Heart right ventricle (tissue), 12 donors: ENCODE data around the gene ARPC4. TPM values are rescaled to one million over a fixed set of nuclear protein-coding genes. Genes with fewer than 3 reads are reported as not detected.

Experiments
- polyA plus RNA-seq, 2 donors: library from polyadenylated mRNA; stranded (reverse); fragments of 200-250 nt; gene quantifications; one replicate each; pipeline ENCODE4 v1.2.3, GENCODE V29; 2013
- total RNA-seq, 10 donors: library from RNA; stranded (reverse); fragmentation: NEBNext Ultra II Directional in 3 of 10; extraction: Animal tissue kit (Norgen Biotek cat#: 25700) in 3 of 10; gene quantifications; one replicate each; pipeline versions ENCODE4 v1.2.1 to v1.2.4, GENCODE V29; 2021 to 2023
- donor health status: ischemic (EF 13 %, LVEDD 7.1; RV severe dilation, severe dysfunction).
- donor health status: healthy with polysubstance abuse.
- donor health status: DM: no; HTN: yes; CAD: no.
- donor health status: DM: no; HTN: no; CAD: no.
- donor health status: ischemic (EF 25% LVEDD 6.9; RV normal size, moderate dysfunction).
- donor health status: ischemic (EF 25% LVEDD 5.7; RV mildly dilated, moderate dysfunction).
- donor health status: healthy.
- donor health status: nonischemic (EF 11% LVEDD 7.7; RV severe dilation, severe dysfunction).
- donor health status: DM: yes; HTN: yes; CAD: no.
- donor health status: PGD.
- donor health status: ischemic (EF 29% LVEDD 5.4; RV normal size, mild dysfunction).
- donor health status: nonischemic (EF 23%, LVEDD 6.1; RV moderate dilation, normal function).

ARPC4 gene
- total and polyA plus RNA-seq, 12 donors, result 27.9 to 111 (median 55.0) TPM

Other genes with a start within 250 kb of the ARPC4 start
- gene LHFPL4, start 239.3 kb upstream of the ARPC4 start, total RNA-seq, result not detected
- gene LHFPL4, start 239.3 kb upstream of the ARPC4 start, polyA plus RNA-seq, result not detected
- 10 to 100 TPM; 28.9 to 49.6 (median 38.6) TPM for gene MTMR14, start 143.6 kb upstream of the ARPC4 start, total RNA-seq
- 10 to 100 TPM; 24.2 to 48.4 TPM for gene MTMR14, start 143.6 kb upstream of the ARPC4 start, polyA plus RNA-seq
- gene CPNE9, start 89.2 kb upstream of the ARPC4 start, total RNA-seq, result under 1 TPM in 1 of 10 donors, not detected in 9; 0.46 TPM
- not detected for gene CPNE9, start 89.2 kb upstream of the ARPC4 start, polyA plus RNA-seq
- 10 to 100 TPM in 4 of 10 donors, 1 to 10 TPM in 6; 7.3 to 15.1 (median 9.1) TPM for gene BRPF1, start 61.3 kb upstream of the ARPC4 start, total RNA-seq
- 1 to 10 TPM; 7.3 to 8.5 TPM for gene BRPF1, start 61.3 kb upstream of the ARPC4 start, polyA plus RNA-seq
- gene OGG1, start 43.1 kb upstream of the ARPC4 start, total RNA-seq, result 10 to 100 TPM in 3 of 10 donors, 1 to 10 TPM in 7; 5.2 to 10.8 (median 8.0) TPM
- gene OGG1, start 43.1 kb upstream of the ARPC4 start, polyA plus RNA-seq, result 10 to 100 TPM; 11.3 to 15.1 TPM
- gene CAMK1, start 23.1 kb upstream of the ARPC4 start, total RNA-seq, result 10 to 100 TPM in 4 of 10 donors, 1 to 10 TPM in 6; 6.2 to 19.5 (median 8.3) TPM
- gene CAMK1, start 23.1 kb upstream of the ARPC4 start, polyA plus RNA-seq, result 10 to 100 TPM; 18.3 to 27.1 TPM
- 10 to 100 TPM; 38.5 to 59.6 (median 42.9) TPM for gene TADA3, start 609 bp upstream of the ARPC4 start, total RNA-seq
- gene TADA3, start 609 bp upstream of the ARPC4 start, polyA plus RNA-seq, result 10 to 100 TPM; 48.7 to 51.4 TPM
- gene TTLL3, start 17.2 kb downstream of the ARPC4 start, total RNA-seq, result 10 to 100 TPM in 7 of 10 donors, 1 to 10 TPM in 3; 8.7 to 20.5 (median 13.7) TPM
- 10 to 100 TPM in 1 of 2 donors, 1 to 10 TPM in 1; 6.7 to 35.0 TPM for gene TTLL3, start 17.2 kb downstream of the ARPC4 start, polyA plus RNA-seq
- 10 to 100 TPM; 26.4 to 42.3 (median 29.4) TPM for gene RPUSD3, start 50.9 kb downstream of the ARPC4 start, total RNA-seq
- gene RPUSD3, start 50.9 kb downstream of the ARPC4 start, polyA plus RNA-seq, result 10 to 100 TPM; 43.4 to 45.7 TPM
- gene CIDEC, start 87.2 kb downstream of the ARPC4 start, total RNA-seq, result 10 to 100 TPM in 2 of 10 donors, 1 to 10 TPM in 5, under 1 TPM in 2, not detected in 1; 0.27 to 18.3 (median 4.4) TPM
- gene CIDEC, start 87.2 kb downstream of the ARPC4 start, polyA plus RNA-seq, result 10 to 100 TPM in 1 of 2 donors, 1 to 10 TPM in 1; 8.0 to 25.3 TPM
- gene JAGN1, start 97.5 kb downstream of the ARPC4 start, total RNA-seq, result 10 to 100 TPM; 13.8 to 25.0 (median 18.0) TPM
- gene JAGN1, start 97.5 kb downstream of the ARPC4 start, polyA plus RNA-seq, result 10 to 100 TPM; 23.2 to 69.3 TPM
- gene IL17RE, start 109.8 kb downstream of the ARPC4 start, total RNA-seq, result 1 to 10 TPM in 4 of 10 donors, under 1 TPM in 6; 0.16 to 2.3 (median 0.92) TPM
- gene IL17RE, start 109.8 kb downstream of the ARPC4 start, polyA plus RNA-seq, result 1 to 10 TPM; 1.3 to 1.6 TPM
- 10 to 100 TPM; 18.6 to 36.2 (median 27.9) TPM for gene IL17RC, start 124.0 kb downstream of the ARPC4 start, total RNA-seq
- gene IL17RC, start 124.0 kb downstream of the ARPC4 start, polyA plus RNA-seq, result 10 to 100 TPM; 40.7 to 62.3 TPM
- 10 to 100 TPM; 49.5 to 76.5 (median 65.4) TPM for gene CRELD1, start 140.8 kb downstream of the ARPC4 start, total RNA-seq
- 10 to 100 TPM; 58.0 to 92.1 TPM for gene CRELD1, start 140.8 kb downstream of the ARPC4 start, polyA plus RNA-seq
- gene PRRT3, start 159.3 kb downstream of the ARPC4 start, total RNA-seq, result 1 to 10 TPM in 6 of 10 donors, under 1 TPM in 4; 0.45 to 2.0 (median 1.4) TPM
- under 1 TPM; 0.54 to 0.95 TPM for gene PRRT3, start 159.3 kb downstream of the ARPC4 start, polyA plus RNA-seq
- 100 to 1,000 TPM in 3 of 10 donors, 10 to 100 TPM in 7; 57.7 to 130 (median 77.0) TPM for gene EMC3, start 193.8 kb downstream of the ARPC4 start, total RNA-seq
- 100 to 1,000 TPM in 1 of 2 donors, 10 to 100 TPM in 1; 26.3 to 160 TPM for gene EMC3, start 193.8 kb downstream of the ARPC4 start, polyA plus RNA-seq
- 1 to 10 TPM in 7 of 10 donors, under 1 TPM in 3; 0.55 to 3.2 (median 1.1) TPM for gene FANCD2, start 233.4 kb downstream of the ARPC4 start, total RNA-seq
- 1 to 10 TPM in 1 of 2 donors, under 1 TPM in 1; 0.35 to 1.1 TPM for gene FANCD2, start 233.4 kb downstream of the ARPC4 start, polyA plus RNA-seq